Measurements from ENCODE around the gene TGFBR3. TPM values are rescaled to one million over a fixed set of nuclear protein-coding genes. Genes with fewer than 3 reads are reported as not detected.
A peak's percentile ranks its signal among the peaks of the same experiment; 100 is the strongest.

Gene TGFBR3
- total RNA-seq, 1 donor from 2014 or later: 11.0 TPM

GRCh38 chr1:91736146-91736714 is 149.7 kb downstream of the TGFBR3 start:
- peak; percentile 72 for DNase-seq (ENCODE audit: low read depth)

- no peak for DNase-seq (ENCODE audit: low read depth)
Observed at GRCh38 chr1:91735266-91735845, 150.6 kb downstream of the TGFBR3 start.

DNA sequence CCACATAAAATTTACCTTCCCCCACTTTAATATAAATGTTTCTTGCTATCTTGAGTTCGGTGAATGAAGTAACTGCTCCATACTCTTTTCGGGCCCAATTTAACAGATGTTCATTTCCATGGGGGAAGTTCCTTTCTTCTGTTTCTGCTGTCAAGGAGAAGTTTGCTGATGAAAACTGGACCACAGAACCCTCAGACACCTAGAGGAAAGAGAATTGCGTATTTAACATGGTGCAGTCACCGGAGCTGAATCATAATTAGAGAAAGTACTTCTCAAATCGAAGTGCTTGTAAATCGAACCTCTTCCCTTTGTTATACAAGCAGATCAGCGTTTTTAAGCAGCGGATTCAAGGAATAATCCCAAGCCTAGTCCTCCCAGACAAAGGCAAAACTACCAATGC is 151.2 kb downstream of the TGFBR3 start:
- no peak for DNase-seq (ENCODE audit: low read depth)

DNA sequence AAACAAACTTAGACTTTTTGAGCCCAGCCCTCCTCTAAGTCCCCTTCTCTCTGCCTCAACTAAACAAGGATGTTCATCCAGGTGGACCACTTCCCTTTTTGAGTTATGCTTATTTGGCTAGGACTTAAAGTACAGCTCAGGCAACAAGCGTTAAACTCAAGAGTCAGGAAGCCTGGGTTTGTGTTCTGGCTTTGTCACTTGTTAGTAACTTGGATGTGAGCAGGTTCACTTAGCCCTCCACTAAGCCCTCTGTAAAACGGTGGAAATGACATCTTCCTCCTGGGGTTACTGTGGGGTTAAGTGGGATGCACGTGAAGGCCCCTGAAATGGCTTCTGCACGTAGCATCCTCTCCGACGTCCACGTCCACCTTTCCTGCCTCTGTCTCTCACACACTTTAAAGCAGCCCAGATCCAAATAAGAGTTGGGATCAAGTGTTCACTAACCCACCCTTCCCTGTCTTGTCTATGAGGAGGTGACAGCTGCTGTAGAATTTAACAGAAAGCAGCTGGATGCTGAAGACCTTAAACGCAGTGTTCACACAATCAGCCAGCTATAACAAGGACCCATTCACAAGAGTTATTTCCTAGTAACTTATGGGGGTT is 152.7 kb downstream of the TGFBR3 start:
- DNase-seq (ENCODE audit: low read depth): no peak

DNA sequence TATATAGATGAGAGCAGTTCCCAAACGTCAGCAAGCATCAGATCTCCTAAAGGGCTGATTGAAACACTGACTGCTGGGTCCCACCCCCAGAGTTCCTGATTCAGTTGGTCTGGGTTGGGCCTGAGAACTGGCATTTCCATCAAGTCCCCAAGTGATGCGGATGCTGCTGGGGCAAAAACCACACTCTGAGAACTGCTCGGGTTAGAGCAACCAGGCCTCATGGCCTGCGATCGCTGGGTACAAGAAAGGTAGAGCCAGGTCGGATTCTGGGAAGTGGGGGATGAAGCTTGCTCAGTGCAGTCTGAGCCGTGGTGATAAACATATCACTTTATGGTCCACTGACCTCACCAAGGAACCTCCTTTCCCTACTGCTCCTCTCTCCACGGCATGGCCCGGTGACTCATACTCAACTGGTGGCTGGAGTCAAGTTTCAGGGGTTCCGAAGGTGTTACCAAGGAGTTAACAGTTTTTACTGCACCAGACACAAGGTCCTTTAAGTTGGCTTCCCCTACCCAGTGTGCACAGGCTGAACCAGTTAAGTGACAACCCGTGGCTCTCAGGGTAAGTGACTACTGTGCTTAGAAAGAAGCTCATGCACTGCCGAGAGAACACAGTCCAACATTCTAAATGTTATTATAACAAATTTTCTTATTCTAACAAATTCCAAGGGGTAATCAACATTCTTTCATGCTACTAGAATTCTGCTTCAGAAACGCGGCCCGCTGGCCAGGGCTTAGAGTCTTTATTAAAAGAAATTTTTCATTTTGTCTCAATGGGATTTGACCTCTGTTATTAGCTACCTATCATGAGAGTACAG is 153.5 kb downstream of the TGFBR3 start:
- peak; percentile 97 for DNase-seq (ENCODE audit: low read depth)

DNA sequence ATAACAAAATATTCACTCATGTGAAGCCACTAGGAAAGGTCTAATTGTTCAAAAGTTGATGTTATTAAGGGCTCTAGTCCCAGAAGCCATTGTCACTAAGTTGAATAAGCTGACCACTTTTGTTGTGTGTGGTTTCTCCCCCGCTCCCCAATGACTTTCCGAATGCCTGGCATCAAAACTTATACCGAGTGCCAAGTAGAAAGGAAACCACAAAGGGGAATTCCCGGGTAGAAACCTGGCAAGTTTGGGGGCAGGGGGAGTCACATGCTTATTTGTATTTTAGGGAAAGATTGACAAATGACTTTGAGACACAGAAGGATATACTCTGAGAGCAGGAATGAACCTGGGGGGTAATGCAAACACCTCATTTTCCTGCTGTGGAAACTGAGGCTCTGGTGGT is 154.1 kb downstream of the TGFBR3 start:
- DNase-seq (ENCODE audit: low read depth): peak; percentile 96

DNA sequence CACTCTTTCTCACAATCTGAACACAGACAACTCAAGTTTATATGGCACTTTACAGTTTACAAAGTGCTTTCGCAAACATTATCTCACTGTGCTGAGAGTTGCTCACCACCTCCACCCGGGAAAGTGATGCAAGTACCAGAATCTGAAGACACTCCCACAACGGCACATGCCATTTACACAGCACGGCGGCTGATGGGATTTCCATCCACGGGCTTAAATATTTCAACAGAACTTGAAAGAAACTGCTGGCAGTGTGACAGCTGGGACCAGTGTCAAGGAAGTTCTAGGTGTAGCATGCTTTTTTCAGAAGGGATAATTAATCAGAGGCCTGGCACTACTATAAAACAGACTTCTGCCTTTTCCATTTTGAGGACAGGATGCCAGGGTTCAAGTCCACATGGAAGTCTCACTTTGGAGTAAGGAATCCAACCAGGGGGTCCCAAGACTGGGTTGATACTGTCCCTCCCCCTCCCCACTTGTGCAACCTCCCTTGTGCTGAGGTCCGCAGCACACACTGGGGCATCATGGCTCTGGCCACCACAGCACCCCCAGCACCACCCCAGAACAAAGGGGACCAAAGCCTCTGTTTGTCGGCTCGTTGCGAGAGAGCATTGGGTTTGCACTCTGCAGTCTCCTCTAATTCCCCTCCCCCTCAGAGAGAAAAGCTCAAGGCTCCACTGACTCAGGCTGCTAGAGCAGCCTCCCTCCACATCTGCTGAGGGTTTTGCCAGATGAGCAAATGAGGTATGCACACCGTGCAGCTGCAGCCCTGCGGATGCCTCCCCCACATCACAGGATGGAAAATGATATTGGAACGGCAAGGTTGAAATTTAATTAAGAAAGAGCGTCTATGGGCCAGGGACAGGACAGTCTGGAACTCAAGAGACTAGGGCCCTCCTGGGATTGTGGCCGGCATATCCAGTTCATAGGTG is 154.9 kb downstream of the TGFBR3 start:
- DNase-seq (ENCODE audit: low read depth): peak; percentile 63

DNA sequence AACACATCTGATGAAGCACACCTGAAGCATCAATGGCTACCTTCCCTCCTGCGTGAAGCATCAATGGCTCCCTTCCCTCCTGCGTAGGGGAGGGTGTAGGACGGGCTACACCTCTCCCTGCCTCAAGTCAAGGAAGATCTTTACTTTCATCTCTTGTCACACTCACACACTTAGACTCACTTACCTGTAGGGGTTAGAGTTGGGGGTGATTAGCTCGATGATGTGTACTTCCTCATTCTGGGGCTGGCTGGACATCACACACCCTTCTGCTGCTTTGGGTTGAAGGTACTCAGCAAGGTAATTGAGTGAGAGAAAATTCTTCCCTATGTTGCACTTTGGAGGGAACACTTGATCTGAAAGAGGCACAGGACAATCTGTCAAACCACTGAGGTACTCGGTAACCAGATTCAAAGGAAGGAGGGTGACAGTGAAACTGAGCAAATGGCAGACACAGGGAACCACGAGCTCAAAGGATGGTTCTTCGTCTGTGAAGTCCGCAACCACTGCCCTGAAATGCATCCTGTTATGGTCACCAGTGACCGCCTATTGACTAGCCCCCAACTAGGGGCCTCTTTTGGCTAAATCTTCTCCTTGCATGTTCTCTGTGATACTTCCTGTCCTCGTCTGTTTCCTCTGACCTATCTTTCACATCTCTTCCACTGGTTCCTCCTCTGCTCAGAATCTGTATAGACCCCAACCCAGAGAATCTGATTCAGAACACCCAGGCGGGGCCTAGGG is 156.2 kb downstream of the TGFBR3 start:
- no peak for DNase-seq (ENCODE audit: low read depth)

- no peak for DNase-seq (ENCODE audit: low read depth)
Observed at GRCh38 chr1:91727763-91728162, 158.2 kb downstream of the TGFBR3 start.

GRCh38 chr1:91725989-91726721 is 159.8 kb downstream of the TGFBR3 start:
- DNase-seq (ENCODE audit: low read depth): peak; percentile 75

DNA sequence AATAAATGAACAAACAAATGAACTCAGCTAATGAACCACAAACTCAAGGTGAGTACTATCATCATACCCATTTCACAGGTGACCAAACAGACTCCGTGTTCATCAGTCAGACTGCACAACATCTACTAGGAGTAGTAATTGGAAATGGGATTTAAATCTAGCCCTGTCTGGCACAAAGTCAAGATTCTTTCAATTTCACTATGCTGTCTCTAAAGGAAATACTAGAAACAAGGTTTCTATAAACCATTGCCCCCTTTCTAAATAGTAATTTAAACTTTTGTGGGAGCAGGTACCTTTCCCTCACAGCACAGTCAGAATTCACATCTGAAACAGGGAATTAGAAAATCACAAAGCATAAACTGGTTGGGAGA is 160.3 kb downstream of the TGFBR3 start:
- DNase-seq (ENCODE audit: low read depth): no peak

- DNase-seq (ENCODE audit: low read depth): no peak
Observed at GRCh38 chr1:91724644-91725043, 161.3 kb downstream of the TGFBR3 start.

- DNase-seq (ENCODE audit: low read depth): no peak
Observed at GRCh38 chr1:91724231-91724630, 161.7 kb downstream of the TGFBR3 start.

- DNase-seq (ENCODE audit: low read depth): no peak
Observed at GRCh38 chr1:91720044-91720443, 165.9 kb downstream of the TGFBR3 start.

GRCh38 chr1:91718877-91719276 is 167.1 kb downstream of the TGFBR3 start:
- DNase-seq (ENCODE audit: low read depth): no peak

GRCh38 chr1:91718368-91718767 is 167.6 kb downstream of the TGFBR3 start:
- DNase-seq (ENCODE audit: low read depth): no peak

DNA sequence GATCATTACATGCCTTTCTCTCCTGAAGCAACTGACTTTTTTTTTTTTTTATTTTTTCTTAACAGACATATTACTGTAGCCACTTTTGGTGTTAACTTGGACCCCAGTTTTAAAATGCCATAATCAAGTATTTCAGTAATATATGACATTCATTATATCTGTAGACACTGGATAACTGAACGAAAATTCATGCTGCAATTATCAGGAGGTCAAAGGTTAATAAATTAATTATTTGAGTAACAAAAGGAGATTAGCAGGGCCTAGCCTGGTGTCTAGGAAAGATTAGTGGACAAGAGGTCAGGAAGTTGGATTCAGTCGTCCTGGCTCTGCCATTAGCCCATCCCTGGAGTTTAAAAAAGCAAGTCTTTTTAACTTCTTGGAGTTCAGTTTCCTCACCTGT is 168.1 kb downstream of the TGFBR3 start:
- no peak for DNase-seq (ENCODE audit: low read depth)

GRCh38 chr1:91716339-91716738 is 169.6 kb downstream of the TGFBR3 start:
- DNase-seq (ENCODE audit: low read depth): no peak

- DNase-seq (ENCODE audit: low read depth): no peak
Observed at GRCh38 chr1:91715416-91716000, 170.4 kb downstream of the TGFBR3 start.

DNA sequence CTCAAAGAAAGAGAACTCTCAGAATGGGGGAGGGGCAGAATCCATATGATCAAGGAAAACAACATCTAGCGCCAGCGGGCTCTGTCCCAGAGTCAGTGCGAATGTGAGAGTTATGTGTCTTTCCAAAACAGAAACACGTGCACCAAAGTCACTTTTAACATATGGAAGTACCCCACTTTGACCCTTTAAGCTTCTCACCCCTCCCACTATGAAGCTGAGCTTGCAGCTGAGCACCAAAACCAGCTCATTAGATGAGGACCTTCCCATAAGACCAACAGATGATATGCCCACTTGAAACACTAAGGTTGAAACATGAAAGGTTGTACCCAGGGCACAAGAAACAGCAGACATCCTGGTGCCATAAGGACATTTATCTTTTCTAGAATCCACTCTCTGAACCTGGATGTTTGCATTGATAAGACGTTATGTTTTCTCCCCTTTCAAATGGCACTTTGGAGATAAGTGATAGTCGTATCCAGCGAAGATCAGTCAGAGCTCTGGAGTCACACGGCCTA is 171.0 kb downstream of the TGFBR3 start:
- no peak for DNase-seq (ENCODE audit: low read depth)

Measured in renal cortical epithelial cell (primary cell).